Measurements from ENCODE around the gene HELQ. TPM values are rescaled to one million over a fixed set of nuclear protein-coding genes. Genes with fewer than 3 reads are reported as not detected.

The HELQ gene
- total RNA-seq, 1 experiment from 2014 or later: 14.6 TPM

- Histone ChIP-seq H3K4me2 (ENCODE audit: low read length) (peak overlapping the region; percentile 80), H3K79me2 (ENCODE audit: insufficient read depth, low read length) (peaks cover 53% of the 10 kb centered on the region), H4K20me1 (ENCODE audit: insufficient read depth) (no peaks in the 10 kb centered on the region), H3K9me2 (ENCODE audit: insufficient read depth) (no peaks in the 10 kb centered on the region), H3K27ac (ENCODE audit: low read depth, low read length) (no peak overlapping the region; the same call in 1 of the 2 replicates), H3K4me1 (ENCODE audit: control insufficient read depth in 1 of 2, insufficient read depth in 2 of 2, low read length in 2 of 2) (peaks cover 10 to 15% of the 10 kb centered on the region in 2 experiments; a peak in 3 of 4 replicates), H3K4me3 (replicated peaks in 1 of 2; ENCODE audit: low read depth in 1 of 2, low read length in 2 of 2) (peak overlapping the region; percentile 90 to 94), H3K9me3 (ENCODE audit: control insufficient read depth in 1 of 2, insufficient read depth in 1 of 2, low read depth in 1 of 2, low read length in 2 of 2) (no peaks in the 10 kb centered on the region), H3K36me3 (ENCODE audit: control insufficient read depth in 1 of 2, insufficient read depth in 2 of 2, low read length in 2 of 2) (peaks cover 20 to 28% of the 10 kb centered on the region in 2 experiments), H3K27me3 (ENCODE audit: insufficient read depth, low read length) (no peaks in the 10 kb centered on the region), H2AFZ (ENCODE audit: low read depth, low read length, poor library complexity, severe bottlenecking) (peak overlapping the region; percentile 75), H3K9ac (ENCODE audit: low read length) (peak overlapping the region; percentile 84)
- ChIA-PET CTCF (interaction anchor here (1.7 kb wide), 1 partner anchor 172 kb away, joined by 4 read pairs; the partner anchor contains the start of gene COQ2), RAD21 (ENCODE audit: low non-redundant PET in 1 of 2, low total read pairs in 2 of 2, uncharacterized antibody in 2 of 2, unreplicated experiment in 2 of 2) (no interaction called here), POLR2A (no interaction called here)
- ATAC-seq (no peak), DNase-seq (ENCODE audit: low read depth, low spot score) (no peak)
- TSS peak; percentile 79 for BruUV-seq (replicated peaks)
- intact Hi-C loops (cut with micrococcal nuclease): no loop called here
- no peak for TF ChIP-seq EZH2phosphoT487 (IDR thresholded peaks at IDR 0.05; ENCODE audit: borderline replicate concordance)
- TF ChIP-seq EGR1 (IDR thresholded peaks at IDR 0.05; ENCODE audit: low read depth): peak; percentile 40; the same call in 1 of the 2 replicates
These were observed 520 bp upstream of the HELQ start for GRCh38 chr4:83456184-83456501.

DNA sequence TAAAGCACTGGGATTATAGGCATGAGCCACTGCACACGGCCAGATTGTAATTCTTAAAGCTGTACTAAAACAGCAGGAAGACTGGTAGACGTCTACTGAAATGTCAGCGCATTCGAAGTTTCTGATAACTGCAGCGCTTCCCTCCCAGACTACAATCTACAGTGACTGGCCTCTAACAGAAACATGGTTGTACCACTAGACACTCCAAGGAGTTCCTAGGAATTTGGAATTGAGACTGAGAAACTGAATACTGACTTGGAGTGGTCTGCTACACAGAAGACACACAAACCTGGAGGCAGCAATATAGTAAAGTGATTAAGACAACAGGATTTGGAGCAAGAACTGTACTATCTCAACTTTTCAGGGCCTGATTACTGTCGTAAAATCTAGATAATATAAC is 937 bp downstream of the HELQ start:
- Histone ChIP-seq H3K27me3 (ENCODE audit: insufficient read depth, low read length) (no peaks in the 10 kb centered on the region), H2AFZ (ENCODE audit: low read depth, low read length, poor library complexity, severe bottlenecking) (no peak overlapping the region), H3K4me3 (replicated peaks in 1 of 2; ENCODE audit: low read depth in 1 of 2, low read length in 2 of 2) (peak overlapping the region; percentile 90 to 94), H3K9me3 (ENCODE audit: control insufficient read depth in 1 of 2, insufficient read depth in 1 of 2, low read depth in 1 of 2, low read length in 2 of 2) (no peaks in the 10 kb centered on the region), H3K36me3 (ENCODE audit: control insufficient read depth in 1 of 2, insufficient read depth in 2 of 2, low read length in 2 of 2) (peaks cover 17 to 22% of the 10 kb centered on the region in 2 experiments), H3K9ac (ENCODE audit: low read length) (peak overlapping the region; percentile 84), H4K20me1 (ENCODE audit: insufficient read depth) (no peaks in the 10 kb centered on the region), H3K27ac (ENCODE audit: low read depth, low read length) (peak overlapping the region; percentile 59; the same call in 1 of the 2 replicates), H3K4me1 (ENCODE audit: control insufficient read depth in 1 of 2, insufficient read depth in 2 of 2, low read length in 2 of 2) (peaks cover 10 to 15% of the 10 kb centered on the region in 2 experiments; a peak in 3 of 4 replicates), H3K4me2 (ENCODE audit: low read length) (peak overlapping the region; percentile 80), H3K9me2 (ENCODE audit: insufficient read depth) (no peaks in the 10 kb centered on the region), H3K79me2 (ENCODE audit: insufficient read depth, low read length) (peaks cover 53% of the 10 kb centered on the region)
- TF ChIP-seq SRF (IDR thresholded peaks at IDR 0.05; ENCODE audit: low read depth) (no peak), POLR2A (IDR thresholded peaks at IDR 0.05; ENCODE audit: borderline replicate concordance, extremely low read depth, insufficient read depth, insufficient read length) (no peak), CEBPB (IDR thresholded peaks at IDR 0.05; ENCODE audit: low read depth) (no peak), EZH2phosphoT487 (IDR thresholded peaks at IDR 0.05; ENCODE audit: borderline replicate concordance) (no peak), POLR2AphosphoS5 (IDR thresholded peaks at IDR 0.05; ENCODE audit: low read depth, low read length) (no peak), JUND (IDR thresholded peaks at IDR 0.05) (no peak), ELF1 (IDR thresholded peaks at IDR 0.05; ENCODE audit: borderline replicate concordance, low read depth) (no peak), ZNF274 (IDR thresholded peaks at IDR 0.05; ENCODE audit: low read depth, low read length) (no peak), EZH2 (IDR thresholded peaks at IDR 0.05) (no peak), SIN3A (IDR thresholded peaks at IDR 0.05; ENCODE audit: low read depth) (no peak), RAD21 (IDR thresholded peaks at IDR 0.05; ENCODE audit: low read depth) (no peak), FOSL1 (IDR thresholded peaks at IDR 0.05; ENCODE audit: low read depth) (no peak), EGR1 (IDR thresholded peaks at IDR 0.05; ENCODE audit: low read depth) (no peak), TCF7L2 (IDR thresholded peaks at IDR 0.05; ENCODE audit: borderline replicate concordance, extremely low read depth, insufficient read depth, insufficient read length) (no peak)
- TF ChIP-seq, protein P1, sequence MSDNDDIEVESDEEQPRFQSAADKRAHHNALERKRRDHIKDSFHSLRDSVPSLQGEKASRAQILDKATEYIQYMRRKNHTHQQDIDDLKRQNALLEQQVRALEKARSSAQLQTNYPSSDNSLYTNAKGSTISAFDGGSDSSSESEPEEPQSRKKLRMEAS (IDR thresholded peaks at IDR 0.05): no peak
- TF ChIP-seq, protein P2, sequence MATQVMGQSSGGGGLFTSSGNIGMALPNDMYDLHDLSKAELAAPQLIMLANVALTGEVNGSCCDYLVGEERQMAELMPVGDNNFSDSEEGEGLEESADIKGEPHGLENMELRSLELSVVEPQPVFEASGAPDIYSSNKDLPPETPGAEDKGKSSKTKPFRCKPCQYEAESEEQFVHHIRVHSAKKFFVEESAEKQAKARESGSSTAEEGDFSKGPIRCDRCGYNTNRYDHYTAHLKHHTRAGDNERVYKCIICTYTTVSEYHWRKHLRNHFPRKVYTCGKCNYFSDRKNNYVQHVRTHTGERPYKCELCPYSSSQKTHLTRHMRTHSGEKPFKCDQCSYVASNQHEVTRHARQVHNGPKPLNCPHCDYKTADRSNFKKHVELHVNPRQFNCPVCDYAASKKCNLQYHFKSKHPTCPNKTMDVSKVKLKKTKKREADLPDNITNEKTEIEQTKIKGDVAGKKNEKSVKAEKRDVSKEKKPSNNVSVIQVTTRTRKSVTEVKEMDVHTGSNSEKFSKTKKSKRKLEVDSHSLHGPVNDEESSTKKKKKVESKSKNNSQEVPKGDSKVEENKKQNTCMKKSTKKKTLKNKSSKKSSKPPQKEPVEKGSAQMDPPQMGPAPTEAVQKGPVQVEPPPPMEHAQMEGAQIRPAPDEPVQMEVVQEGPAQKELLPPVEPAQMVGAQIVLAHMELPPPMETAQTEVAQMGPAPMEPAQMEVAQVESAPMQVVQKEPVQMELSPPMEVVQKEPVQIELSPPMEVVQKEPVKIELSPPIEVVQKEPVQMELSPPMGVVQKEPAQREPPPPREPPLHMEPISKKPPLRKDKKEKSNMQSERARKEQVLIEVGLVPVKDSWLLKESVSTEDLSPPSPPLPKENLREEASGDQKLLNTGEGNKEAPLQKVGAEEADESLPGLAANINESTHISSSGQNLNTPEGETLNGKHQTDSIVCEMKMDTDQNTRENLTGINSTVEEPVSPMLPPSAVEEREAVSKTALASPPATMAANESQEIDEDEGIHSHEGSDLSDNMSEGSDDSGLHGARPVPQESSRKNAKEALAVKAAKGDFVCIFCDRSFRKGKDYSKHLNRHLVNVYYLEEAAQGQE (IDR thresholded peaks at IDR 0.05; ENCODE audit: low read depth): no peak
- DNase-seq (ENCODE audit: low read depth, low spot score) (no peak), ATAC-seq (no peak)
- intact Hi-C loops (cut with micrococcal nuclease): no loop called here
- RAD21 ChIA-PET (ENCODE audit: low non-redundant PET in 1 of 2, low total read pairs in 2 of 2, uncharacterized antibody in 2 of 2, unreplicated experiment in 2 of 2): no interaction called here
- POLR2A ChIA-PET: no interaction called here
- no TSS peak for BruUV-seq (replicated peaks)
- CTCF ChIA-PET: interaction anchor here (0.8 to 1.7 kb wide), 2 partner anchors 170 to 380 kb away, joined by 3 to 4 read pairs; partner anchors contain the start of gene COQ2

Data from HCT116 (cell line).